HepG2 (cell line): ENCODE data around the gene ANKRD27. TPM values are rescaled to one million over a fixed set of nuclear protein-coding genes. Genes with fewer than 3 reads are reported as not detected.

Source experiments
- GABPB1 ChIP-seq: IDR thresholded peaks from 2 replicates; pipeline ENCODE4 v1.6.1; 2016; ENCODE audit warnings: mild to moderate bottlenecking, missing genetic modification reagents, moderate library complexity, missing compliant biosample characterization
- HNF4A ChIP-seq: sonication (generic); formaldehyde crosslinking; IDR thresholded peaks from 2 replicates; pipeline ENCODE4 v1.4.0; 2020; ENCODE audit warnings: missing genetic modification reagents
- HOXA3 ChIP-seq: sonication (generic); formaldehyde crosslinking; IDR thresholded peaks from 2 replicates; pipeline ENCODE4 v1.5.0; 2020; ENCODE audit warnings: missing genetic modification reagents
- JDP2 ChIP-seq: sonication (generic); formaldehyde crosslinking; IDR thresholded peaks from 2 replicates; pipeline ENCODE4 v1.8.1; 2022; ENCODE audit warnings: missing genetic modification reagents, borderline replicate concordance
- KMT2A ChIP-seq: sonication (generic); formaldehyde crosslinking; IDR thresholded peaks from 2 replicates; pipeline ENCODE4 v1.4.0; 2020; ENCODE audit warnings: missing genetic modification reagents
- MZF1 ChIP-seq: sonication (generic); formaldehyde crosslinking; IDR thresholded peaks from 2 replicates; pipeline ENCODE4 v1.8.1; 2023; ENCODE audit warnings: mild to moderate bottlenecking, missing genetic modification reagents, borderline replicate concordance
- PHB2 ChIP-seq: fragments of 450-650 bp; IDR thresholded peaks from 2 replicates; pipeline ENCODE4 v1.6.1; 2018; ENCODE audit not compliant: partially characterized antibody
- PHF20 ChIP-seq: sonication (generic); formaldehyde crosslinking; IDR thresholded peaks from 2 replicates; pipeline ENCODE4 v1.5.0; 2020; ENCODE audit warnings: mild to moderate bottlenecking, missing genetic modification reagents
- SP4 ChIP-seq: sonication (generic); formaldehyde crosslinking; IDR thresholded peaks from 2 replicates; pipeline ENCODE4 v1.8.1; 2023; ENCODE audit warnings: mild to moderate bottlenecking, missing genetic modification reagents
- SPEN ChIP-seq: sonication (generic); formaldehyde crosslinking; IDR thresholded peaks from 2 replicates; pipeline ENCODE4 v1.5.1; 2020; ENCODE audit warnings: low read depth, mild to moderate bottlenecking, missing genetic modification reagents
- TAF1 ChIP-seq: sonication (generic); formaldehyde crosslinking; IDR thresholded peaks from 2 replicates; pipeline ENCODE4 v1.4.0; 2020; ENCODE audit warnings: missing genetic modification reagents
- TCF12 ChIP-seq, 2 experiments: fragments of 450-650 bp in 1 of 2; sonication (generic) in 1 of 2; formaldehyde crosslinking in 1 of 2; IDR thresholded peaks; 2 replicates each; pipeline versions ENCODE4 v1.6.1 to v1.8.0; 2017 to 2022; ENCODE audit warnings: antibody characterized with exemption in 1 of 2, mild to moderate bottlenecking in 1 of 2, missing genetic modification reagents in 1 of 2, moderate library complexity in 1 of 2
- polyA plus RNA-seq, 8 experiments: library from polyadenylated mRNA; depleted of rRNA in 3 of 8; stranded (reverse) in 7 of 8; unstranded in 1 of 8; fragments of >200 nt; fragmentation: Illumina TruSeq in 4 of 8; extraction: Trizol in 4 of 8; gene quantifications; 2 replicates each; pipeline versions ENCODE4 v1.2.1 to v1.2.3, GENCODE V29; 2011 to 2016; ENCODE audit warnings: low read depth in 4 of 8, missing spikeins in 1 of 8, mixed read lengths in 1 of 8; ENCODE audit not compliant: insufficient read depth in 1 of 8
- total RNA-seq, 5 experiments: library from RNA; depleted of rRNA; stranded (reverse); fragments of >200 nt; fragmentation: Illumina TruSeq; extraction: Trizol; gene quantifications; 2 replicates each; pipeline ENCODE4 v1.2.3, GENCODE V29; 2016; ENCODE audit warnings: low read depth in 1 of 5
- TF ChIP-seq, protein P1 (sequence below), 2 experiments: sonication (generic) in 1 of 2; formaldehyde crosslinking in 1 of 2; IDR thresholded peaks; 2 replicates each; pipeline versions ENCODE4 v1.4.0 to v1.6.1; 2016 to 2020; ENCODE audit warnings: borderline replicate concordance in 1 of 2, low read depth in 1 of 2, mild to moderate bottlenecking in 1 of 2, missing genetic modification reagents in 1 of 2
- TF ChIP-seq, protein P2 (sequence below): sonication (generic); formaldehyde crosslinking; IDR thresholded peaks from 2 replicates; pipeline ENCODE4 v1.4.0; 2020; ENCODE audit warnings: mild to moderate bottlenecking, missing genetic modification reagents
- TF ChIP-seq, protein P3 (sequence below): IDR thresholded peaks from 2 replicates; pipeline ENCODE4 v1.4.0; 2020; ENCODE audit warnings: mild to moderate bottlenecking, missing genetic modification reagents
- TF ChIP-seq, protein P4 (sequence below): IDR thresholded peaks from 2 replicates; pipeline ENCODE4 v1.6.1; 2012; ENCODE audit warnings: inconsistent platforms
- TF ChIP-seq, protein P5 (sequence below): sonication (generic); formaldehyde crosslinking; conservative IDR thresholded peaks from 2 replicates; pipeline ENCODE4 v1.8.0; 2022; ENCODE audit warnings: mild to moderate bottlenecking, moderate library complexity, missing genetic modification reagents

Gene ANKRD27
- total and polyA plus RNA-seq, 2 of the 13 experiments (the other 11 are each of a cell fraction or from before 2014, with no cell fraction given) = 22.2 to 23.7 TPM

DNA sequence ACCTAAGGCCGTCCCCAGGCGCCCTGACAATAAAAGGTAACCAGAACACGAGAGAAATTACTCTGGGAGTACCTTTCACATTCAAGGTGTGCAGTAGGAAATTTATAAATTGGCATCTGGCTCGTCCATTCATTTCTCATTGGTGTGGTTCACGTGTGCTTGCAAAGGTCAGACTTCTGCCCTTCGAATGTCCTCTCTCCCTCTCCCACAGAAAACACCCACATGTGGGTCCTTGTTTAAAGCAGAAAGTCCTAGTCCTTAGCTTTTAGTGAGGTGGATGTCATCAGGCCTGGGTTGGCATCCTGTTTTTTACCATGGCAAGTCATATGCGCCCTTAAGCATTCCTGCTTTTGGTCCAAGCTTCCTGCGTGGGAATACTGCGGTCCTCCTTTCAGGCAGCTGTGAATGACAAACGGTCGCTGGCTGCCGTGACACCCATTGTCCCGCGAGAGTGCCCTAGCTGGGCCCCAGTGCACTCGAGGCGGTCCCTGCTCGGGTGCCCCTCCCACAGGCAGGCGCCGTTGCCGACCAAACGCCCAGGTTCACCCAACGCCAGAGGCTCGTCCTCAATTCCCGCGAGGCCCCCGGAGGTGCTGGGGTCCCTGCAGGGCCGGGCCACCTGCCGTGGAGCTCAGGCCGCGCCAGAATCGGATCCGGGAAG, 16.4 kb upstream of the ANKRD27 start, which contains the start of gene NUDT19 (continued):
- TF ChIP-seq, protein P1, sequence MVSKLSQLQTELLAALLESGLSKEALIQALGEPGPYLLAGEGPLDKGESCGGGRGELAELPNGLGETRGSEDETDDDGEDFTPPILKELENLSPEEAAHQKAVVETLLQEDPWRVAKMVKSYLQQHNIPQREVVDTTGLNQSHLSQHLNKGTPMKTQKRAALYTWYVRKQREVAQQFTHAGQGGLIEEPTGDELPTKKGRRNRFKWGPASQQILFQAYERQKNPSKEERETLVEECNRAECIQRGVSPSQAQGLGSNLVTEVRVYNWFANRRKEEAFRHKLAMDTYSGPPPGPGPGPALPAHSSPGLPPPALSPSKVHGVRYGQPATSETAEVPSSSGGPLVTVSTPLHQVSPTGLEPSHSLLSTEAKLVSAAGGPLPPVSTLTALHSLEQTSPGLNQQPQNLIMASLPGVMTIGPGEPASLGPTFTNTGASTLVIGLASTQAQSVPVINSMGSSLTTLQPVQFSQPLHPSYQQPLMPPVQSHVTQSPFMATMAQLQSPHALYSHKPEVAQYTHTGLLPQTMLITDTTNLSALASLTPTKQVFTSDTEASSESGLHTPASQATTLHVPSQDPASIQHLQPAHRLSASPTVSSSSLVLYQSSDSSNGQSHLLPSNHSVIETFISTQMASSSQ (IDR thresholded peaks at IDR 0.05; ENCODE audit: low read depth) = no peak
- TF ChIP-seq, protein P1 (CRISPR knock-in tag; IDR thresholded peaks at IDR 0.05; ENCODE audit: borderline replicate concordance) = no peak
- TF ChIP-seq SP4 (CRISPR knock-in tag) (peak; percentile 65; the same call in 1 of the 2 replicates), SPEN (CRISPR knock-in tag) (0 out of 2 replicates have a peak, but pooled peaks have one; percentile 9), PHF20 (CRISPR knock-in tag) (peak; percentile 68; the same call in 1 of the 2 replicates), TCF12 (IDR thresholded peaks at IDR 0.05) (no peak), TCF12 (CRISPR knock-in tag; IDR thresholded peaks at IDR 0.05) (no peak), HNF4A (CRISPR knock-in tag) (peak; percentile 8; the same call in 1 of the 2 replicates), KMT2A (CRISPR knock-in tag) (0 out of 2 replicates have a peak, but pooled peaks have one; percentile 39), PHB2 (no peak), GABPB1 (CRISPR knock-in tag) (peak; percentile 32; the same call in 1 of the 2 replicates), HOXA3 (CRISPR knock-in tag) (peak; percentile 60), TAF1 (CRISPR knock-in tag) (peak; percentile 63), MZF1 (CRISPR knock-in tag) (no peak), JDP2 (CRISPR knock-in tag) (no peak)
- TF ChIP-seq, protein P2, sequence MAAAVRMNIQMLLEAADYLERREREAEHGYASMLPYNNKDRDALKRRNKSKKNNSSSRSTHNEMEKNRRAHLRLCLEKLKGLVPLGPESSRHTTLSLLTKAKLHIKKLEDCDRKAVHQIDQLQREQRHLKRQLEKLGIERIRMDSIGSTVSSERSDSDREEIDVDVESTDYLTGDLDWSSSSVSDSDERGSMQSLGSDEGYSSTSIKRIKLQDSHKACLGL (CRISPR knock-in tag) = peak; percentile 30; the same call in 1 of the 2 replicates
- TF ChIP-seq, protein P3, sequence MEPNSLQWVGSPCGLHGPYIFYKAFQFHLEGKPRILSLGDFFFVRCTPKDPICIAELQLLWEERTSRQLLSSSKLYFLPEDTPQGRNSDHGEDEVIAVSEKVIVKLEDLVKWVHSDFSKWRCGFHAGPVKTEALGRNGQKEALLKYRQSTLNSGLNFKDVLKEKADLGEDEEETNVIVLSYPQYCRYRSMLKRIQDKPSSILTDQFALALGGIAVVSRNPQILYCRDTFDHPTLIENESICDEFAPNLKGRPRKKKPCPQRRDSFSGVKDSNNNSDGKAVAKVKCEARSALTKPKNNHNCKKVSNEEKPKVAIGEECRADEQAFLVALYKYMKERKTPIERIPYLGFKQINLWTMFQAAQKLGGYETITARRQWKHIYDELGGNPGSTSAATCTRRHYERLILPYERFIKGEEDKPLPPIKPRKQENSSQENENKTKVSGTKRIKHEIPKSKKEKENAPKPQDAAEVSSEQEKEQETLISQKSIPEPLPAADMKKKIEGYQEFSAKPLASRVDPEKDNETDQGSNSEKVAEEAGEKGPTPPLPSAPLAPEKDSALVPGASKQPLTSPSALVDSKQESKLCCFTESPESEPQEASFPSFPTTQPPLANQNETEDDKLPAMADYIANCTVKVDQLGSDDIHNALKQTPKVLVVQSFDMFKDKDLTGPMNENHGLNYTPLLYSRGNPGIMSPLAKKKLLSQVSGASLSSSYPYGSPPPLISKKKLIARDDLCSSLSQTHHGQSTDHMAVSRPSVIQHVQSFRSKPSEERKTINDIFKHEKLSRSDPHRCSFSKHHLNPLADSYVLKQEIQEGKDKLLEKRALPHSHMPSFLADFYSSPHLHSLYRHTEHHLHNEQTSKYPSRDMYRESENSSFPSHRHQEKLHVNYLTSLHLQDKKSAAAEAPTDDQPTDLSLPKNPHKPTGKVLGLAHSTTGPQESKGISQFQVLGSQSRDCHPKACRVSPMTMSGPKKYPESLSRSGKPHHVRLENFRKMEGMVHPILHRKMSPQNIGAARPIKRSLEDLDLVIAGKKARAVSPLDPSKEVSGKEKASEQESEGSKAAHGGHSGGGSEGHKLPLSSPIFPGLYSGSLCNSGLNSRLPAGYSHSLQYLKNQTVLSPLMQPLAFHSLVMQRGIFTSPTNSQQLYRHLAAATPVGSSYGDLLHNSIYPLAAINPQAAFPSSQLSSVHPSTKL = peak; percentile 28; the same call in 1 of the 2 replicates
- TF ChIP-seq, protein P4, sequence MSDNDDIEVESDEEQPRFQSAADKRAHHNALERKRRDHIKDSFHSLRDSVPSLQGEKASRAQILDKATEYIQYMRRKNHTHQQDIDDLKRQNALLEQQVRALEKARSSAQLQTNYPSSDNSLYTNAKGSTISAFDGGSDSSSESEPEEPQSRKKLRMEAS = peak; percentile 48; the same call in 1 of the 2 replicates
- TF ChIP-seq, protein P5, sequence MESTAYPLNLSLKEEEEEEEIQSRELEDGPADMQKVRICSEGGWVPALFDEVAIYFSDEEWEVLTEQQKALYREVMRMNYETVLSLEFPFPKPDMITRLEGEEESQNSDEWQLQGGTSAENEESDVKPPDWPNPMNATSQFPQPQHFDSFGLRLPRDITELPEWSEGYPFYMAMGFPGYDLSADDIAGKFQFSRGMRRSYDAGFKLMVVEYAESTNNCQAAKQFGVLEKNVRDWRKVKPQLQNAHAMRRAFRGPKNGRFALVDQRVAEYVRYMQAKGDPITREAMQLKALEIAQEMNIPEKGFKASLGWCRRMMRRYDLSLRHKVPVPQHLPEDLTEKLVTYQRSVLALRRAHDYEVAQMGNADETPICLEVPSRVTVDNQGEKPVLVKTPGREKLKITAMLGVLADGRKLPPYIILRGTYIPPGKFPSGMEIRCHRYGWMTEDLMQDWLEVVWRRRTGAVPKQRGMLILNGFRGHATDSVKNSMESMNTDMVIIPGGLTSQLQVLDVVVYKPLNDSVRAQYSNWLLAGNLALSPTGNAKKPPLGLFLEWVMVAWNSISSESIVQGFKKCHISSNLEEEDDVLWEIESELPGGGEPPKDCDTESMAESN (CRISPR knock-in tag) = 0 out of 2 replicates have a peak, but pooled peaks have one; percentile 25
